Gastrocnemius medialis (tissue), 4 donors: ENCODE data around the gene HCRT.

ENCODE experiments used
- POLR2A ChIP-seq, 2 donors: fragments of 450-650 bp; IDR thresholded peaks; one replicate each; pipeline ENCODE4 v1.6.1; 2017; ENCODE audit warnings: antibody characterized with exemption in 2 of 2, mild to moderate bottlenecking in 2 of 2, moderate library complexity in 2 of 2
- TF ChIP-seq, protein P1 (sequence below), 5 experiments: fragments of 450-650 bp in 3 of 5; fragments of 200-600 bp in 2 of 5; sonication (generic) in 2 of 5; IDR thresholded peaks in 4 of 5; conservative IDR thresholded peaks in 1 of 5; 1 replicate in 4 of 5; 2 replicates in 1 of 5; pipeline ENCODE4 v1.5.1; 2016 to 2019; ENCODE audit warnings: antibody characterized with exemption in 5 of 5, mild to moderate bottlenecking in 3 of 5, moderate library complexity in 3 of 5

- no peak for TF ChIP-seq POLR2A (IDR thresholded peaks at IDR 0.05)
- TF ChIP-seq, protein P1, sequence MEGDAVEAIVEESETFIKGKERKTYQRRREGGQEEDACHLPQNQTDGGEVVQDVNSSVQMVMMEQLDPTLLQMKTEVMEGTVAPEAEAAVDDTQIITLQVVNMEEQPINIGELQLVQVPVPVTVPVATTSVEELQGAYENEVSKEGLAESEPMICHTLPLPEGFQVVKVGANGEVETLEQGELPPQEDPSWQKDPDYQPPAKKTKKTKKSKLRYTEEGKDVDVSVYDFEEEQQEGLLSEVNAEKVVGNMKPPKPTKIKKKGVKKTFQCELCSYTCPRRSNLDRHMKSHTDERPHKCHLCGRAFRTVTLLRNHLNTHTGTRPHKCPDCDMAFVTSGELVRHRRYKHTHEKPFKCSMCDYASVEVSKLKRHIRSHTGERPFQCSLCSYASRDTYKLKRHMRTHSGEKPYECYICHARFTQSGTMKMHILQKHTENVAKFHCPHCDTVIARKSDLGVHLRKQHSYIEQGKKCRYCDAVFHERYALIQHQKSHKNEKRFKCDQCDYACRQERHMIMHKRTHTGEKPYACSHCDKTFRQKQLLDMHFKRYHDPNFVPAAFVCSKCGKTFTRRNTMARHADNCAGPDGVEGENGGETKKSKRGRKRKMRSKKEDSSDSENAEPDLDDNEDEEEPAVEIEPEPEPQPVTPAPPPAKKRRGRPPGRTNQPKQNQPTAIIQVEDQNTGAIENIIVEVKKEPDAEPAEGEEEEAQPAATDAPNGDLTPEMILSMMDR (IDR thresholded peaks at IDR 0.05 in 4 of 5, conservative IDR thresholded peaks at IDR 0.05 in 1 of 5) = no peak
These were observed 45.0 kb upstream of the HCRT start for GRCh38 chr17:42230225-42230624.
